Keratinocyte (primary cell): Measurements from ENCODE around the gene FAM50A.

Experiments used
- CTCF ChIP-seq, 3 experiments: IDR thresholded peaks in 1 of 3; conservative IDR thresholded peaks in 1 of 3; optimal IDR thresholded peaks in 1 of 3; 2 replicates in 2 of 3; 3 replicates in 1 of 3; pipeline versions ENCODE3 to v1.5.1; 2011; ENCODE audit warnings: low read length in 3 of 3, mild to moderate bottlenecking in 3 of 3, moderate library complexity in 2 of 3, control low read depth in 1 of 3, inconsistent platforms in 1 of 3; ENCODE audit not compliant: insufficient read depth in 2 of 3; ENCODE audit errors: extremely low read depth in 1 of 3
- EZH2 ChIP-seq: IDR thresholded peaks from one replicate; pipeline ENCODE4 v1.6.1; 2012; ENCODE audit warnings: inconsistent platforms, mild to moderate bottlenecking, low read length, moderate library complexity

GRCh38 chrX:154464806-154465365, 20.9 kb downstream of the FAM50A start:
- TF ChIP-seq EZH2 = no peak
- no peak for TF ChIP-seq CTCF (optimal IDR thresholded peaks at IDR 0.05 in 1 of 3, IDR thresholded peaks at IDR 0.05 in 1 of 3, conservative IDR thresholded peaks at IDR 0.05 in 1 of 3; ENCODE audit: extremely low read depth in 1 of 3, insufficient read depth in 2 of 3, low read length in 3 of 3)
